DMS79 (cell line): ENCODE results near the gene MEG3.

Source experiments
- DNase-seq: peaks from one replicate; lab custom pipeline; 2025; lab: John Stamatoyannopoulos, UW

Gene MEG3

GRCh38 chr14:100865682-100866591 is 40.0 kb downstream of the MEG3 start:
- no peak for DNase-seq

- DNase-seq, result no peak
Observed at GRCh38 chr14:100866666-100867630, 41.0 kb downstream of the MEG3 start.

- no peak for DNase-seq
Observed at GRCh38 chr14:100867631-100868315, 41.9 kb downstream of the MEG3 start.

GRCh38 chr14:100868621-100869370 is 42.9 kb downstream of the MEG3 start:
- no peak for DNase-seq

GRCh38 chr14:100871234-100872186 is 45.6 kb downstream of the MEG3 start:
- DNase-seq, result no peak

- DNase-seq, result no peak
Observed at GRCh38 chr14:100872259-100873095, 46.6 kb downstream of the MEG3 start.

GRCh38 chr14:100873096-100873482 is 47.2 kb downstream of the MEG3 start:
- DNase-seq, result no peak

GRCh38 chr14:100874051-100874410 is 48.1 kb downstream of the MEG3 start:
- DNase-seq, result no peak

- DNase-seq, result no peak
Observed at GRCh38 chr14:100874411-100875091, 48.6 kb downstream of the MEG3 start.

- DNase-seq, result no peak
Observed at GRCh38 chr14:100875126-100875525, 49.2 kb downstream of the MEG3 start.

GRCh38 chr14:100875861-100876590 is 50.1 kb downstream of the MEG3 start:
- no peak for DNase-seq

GRCh38 chr14:100878271-100879146 is 52.6 kb downstream of the MEG3 start:
- no peak for DNase-seq

- no peak for DNase-seq
Observed at GRCh38 chr14:100879194-100879593, 53.3 kb downstream of the MEG3 start.

GRCh38 chr14:100879782-100880181 is 53.9 kb downstream of the MEG3 start:
- no peak for DNase-seq

GRCh38 chr14:100880271-100881101 is 54.6 kb downstream of the MEG3 start:
- no peak for DNase-seq
